ENCODE data around the gene ZDHHC14.
A peak's percentile ranks its signal among the peaks of the same experiment; 100 is the strongest.
"Not testable (repeated sequence)": the region's sequence is repeated elsewhere in the genome, so short reads cannot be mapped to it uniquely, and the experiment has no call there.

Gene ZDHHC14

DNA sequence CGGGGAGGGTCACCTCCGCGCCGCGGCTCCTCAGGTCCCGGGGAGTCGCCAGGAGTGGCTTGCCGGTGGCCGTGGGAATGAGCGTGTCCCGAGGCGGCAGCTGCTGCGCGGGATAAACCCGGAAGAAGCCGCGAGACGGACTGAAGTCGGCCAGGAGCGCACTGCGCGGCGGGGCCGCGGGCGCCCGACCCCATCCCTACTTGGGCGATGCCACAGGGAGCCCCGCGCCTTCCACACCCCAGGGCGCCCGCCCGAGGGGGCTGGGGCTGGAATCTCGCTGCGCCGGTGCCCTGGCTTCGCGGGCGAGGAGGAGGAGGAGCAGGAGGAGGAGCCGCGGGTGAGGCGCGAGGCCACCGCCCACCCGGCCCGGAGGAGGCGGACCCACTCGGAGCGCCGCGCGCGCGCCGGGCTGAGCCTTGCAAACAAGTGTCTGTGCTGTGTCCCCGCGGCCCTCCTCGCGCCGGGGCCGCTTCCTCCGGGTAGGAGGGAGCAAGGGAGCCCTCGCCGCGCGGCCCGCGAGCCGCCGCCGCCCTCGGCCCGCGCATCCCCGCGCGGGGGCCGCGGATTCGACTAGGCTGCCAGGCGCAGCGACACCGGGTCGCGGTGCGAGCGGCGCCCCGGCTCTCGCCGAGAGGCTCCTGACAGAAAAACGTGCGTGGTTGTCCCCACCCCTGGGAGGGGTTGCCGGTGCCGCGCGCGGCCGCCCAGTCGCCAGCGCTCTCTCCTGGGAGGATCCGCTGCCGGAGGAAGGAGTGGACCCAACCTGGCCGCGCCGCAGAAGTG is at the start of gene ZDHHC14:
ZDHHC14 (plus strand) TSS at position 412 of the 783 bp plus-strand sequence.
- peak; percentile 80 for DNase-seq (ENCODE audit: low spot score)

- no peak for DNase-seq (ENCODE audit: low spot score)
Observed at GRCh38 chr6:157332813-157333212, 48.2 kb upstream of the ZDHHC14 start.

DNA sequence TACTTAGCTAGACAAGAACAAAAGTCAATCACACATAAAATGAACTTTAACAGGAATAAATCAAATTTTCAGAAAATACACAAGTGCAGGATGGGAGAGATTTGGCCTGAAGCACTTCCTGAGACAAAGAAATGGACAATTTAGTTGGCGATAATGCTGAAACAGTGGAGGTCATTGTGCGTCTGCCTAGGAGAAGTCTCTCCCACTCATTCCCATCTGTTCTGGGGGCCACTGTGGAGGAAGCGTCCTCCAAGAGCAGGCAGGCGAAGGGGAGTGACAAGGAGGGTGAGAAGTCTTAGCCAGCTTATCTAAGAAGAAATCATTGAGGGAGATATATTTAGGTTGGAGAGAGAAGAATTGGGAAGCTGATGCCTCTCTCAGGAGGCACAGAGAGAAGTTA is 47.5 kb upstream of the ZDHHC14 start:
- no peak for DNase-seq (ENCODE audit: low spot score)

- no peak for DNase-seq (ENCODE audit: low spot score)
Observed at GRCh38 chr6:157333956-157334355, 47.0 kb upstream of the ZDHHC14 start.

GRCh38 chr6:157335829-157336228 is 45.2 kb upstream of the ZDHHC14 start:
- DNase-seq (ENCODE audit: low spot score) = no peak

GRCh38 chr6:157337276-157337675 is 43.7 kb upstream of the ZDHHC14 start:
- DNase-seq (ENCODE audit: low spot score) = not testable (repeated sequence)

DNA sequence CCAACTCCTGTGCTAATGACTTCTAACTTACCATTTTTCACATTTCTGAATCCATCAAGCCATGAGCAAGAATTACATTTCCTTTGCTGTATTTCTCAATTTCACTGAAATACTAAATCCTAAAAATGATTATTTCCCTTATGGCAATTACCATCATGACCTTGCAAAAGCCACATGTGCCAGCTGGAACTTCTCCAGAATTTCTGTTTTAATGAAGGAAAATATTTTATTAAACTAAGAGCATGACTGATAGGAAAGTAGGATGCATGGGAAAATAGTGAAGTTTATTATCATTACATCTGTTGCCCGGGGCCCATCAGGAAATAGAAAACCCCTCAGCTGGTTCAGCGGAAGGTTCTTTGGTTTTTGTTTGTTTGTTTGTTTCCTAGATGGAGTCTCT is 43.2 kb upstream of the ZDHHC14 start:
- DNase-seq (ENCODE audit: low spot score) = no peak

GRCh38 chr6:157339432-157339831 is 41.6 kb upstream of the ZDHHC14 start:
- DNase-seq (ENCODE audit: low spot score) = no peak

DNA sequence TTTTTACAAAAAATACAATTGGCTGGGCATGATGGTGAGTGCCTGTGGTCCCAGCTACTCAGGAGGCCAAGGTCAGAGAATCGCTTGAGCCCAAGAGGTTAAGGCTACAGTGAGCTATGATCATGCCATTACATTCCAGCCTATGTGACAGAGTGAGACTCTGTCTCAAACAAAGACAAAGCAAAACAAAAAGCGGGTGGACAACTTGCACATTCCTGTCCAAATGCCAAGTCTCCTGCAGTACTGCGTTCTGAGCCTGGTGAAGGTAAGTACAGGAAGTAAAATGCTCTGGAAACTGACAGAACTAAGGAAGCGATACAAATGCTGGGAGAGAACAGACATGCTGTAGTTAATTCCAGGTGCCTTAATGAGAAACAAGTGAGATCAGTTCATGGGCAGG is 37.3 kb upstream of the ZDHHC14 start:
- DNase-seq (ENCODE audit: low spot score) = no peak

- no peak for DNase-seq (ENCODE audit: low spot score)
Observed at GRCh38 chr6:157346373-157346772, 34.6 kb upstream of the ZDHHC14 start.

- no peak for DNase-seq (ENCODE audit: low spot score)
Observed at GRCh38 chr6:157358287-157358686, 22.7 kb upstream of the ZDHHC14 start.

- no peak for DNase-seq (ENCODE audit: low spot score)
Observed at GRCh38 chr6:157361886-157362285, 19.1 kb upstream of the ZDHHC14 start.

DNA sequence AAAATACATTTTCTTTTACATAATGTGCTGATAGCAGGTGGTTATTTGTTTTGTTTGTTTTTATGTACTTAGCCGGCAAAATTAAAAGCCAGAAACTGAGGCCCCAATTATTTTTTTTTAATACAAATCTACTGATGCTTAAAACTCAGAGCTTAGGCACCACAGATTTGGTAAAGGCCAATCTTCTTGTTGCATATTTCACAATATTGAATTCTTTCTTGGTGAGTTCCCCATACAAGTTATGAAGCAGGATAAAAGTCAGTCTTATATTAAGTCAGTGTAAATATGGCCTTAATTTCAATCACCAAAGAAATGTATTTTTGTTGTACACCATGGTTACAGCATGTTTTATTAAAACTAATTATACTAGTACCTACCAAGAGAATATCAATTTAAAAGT is 16.3 kb upstream of the ZDHHC14 start:
- DNase-seq (ENCODE audit: low spot score) = no peak

GRCh38 chr6:157366648-157367047 is 14.3 kb upstream of the ZDHHC14 start:
- no peak for DNase-seq (ENCODE audit: low spot score)

GRCh38 chr6:157368359-157369049 is 12.5 kb upstream of the ZDHHC14 start:
- DNase-seq (ENCODE audit: low spot score) = no peak

GRCh38 chr6:157370755-157371154 is 10.2 kb upstream of the ZDHHC14 start:
- no peak for DNase-seq (ENCODE audit: low spot score)

- DNase-seq (ENCODE audit: low spot score) = no peak
Observed at GRCh38 chr6:157372501-157373280, 8.3 kb upstream of the ZDHHC14 start.

GRCh38 chr6:157374889-157375443 is 6.0 kb upstream of the ZDHHC14 start:
- DNase-seq (ENCODE audit: low spot score) = no peak

GRCh38 chr6:157376241-157376640 is 4.7 kb upstream of the ZDHHC14 start:
- DNase-seq (ENCODE audit: low spot score) = no peak

GRCh38 chr6:157376706-157377230 is 4.2 kb upstream of the ZDHHC14 start:
- no peak for DNase-seq (ENCODE audit: low spot score)

DNA sequence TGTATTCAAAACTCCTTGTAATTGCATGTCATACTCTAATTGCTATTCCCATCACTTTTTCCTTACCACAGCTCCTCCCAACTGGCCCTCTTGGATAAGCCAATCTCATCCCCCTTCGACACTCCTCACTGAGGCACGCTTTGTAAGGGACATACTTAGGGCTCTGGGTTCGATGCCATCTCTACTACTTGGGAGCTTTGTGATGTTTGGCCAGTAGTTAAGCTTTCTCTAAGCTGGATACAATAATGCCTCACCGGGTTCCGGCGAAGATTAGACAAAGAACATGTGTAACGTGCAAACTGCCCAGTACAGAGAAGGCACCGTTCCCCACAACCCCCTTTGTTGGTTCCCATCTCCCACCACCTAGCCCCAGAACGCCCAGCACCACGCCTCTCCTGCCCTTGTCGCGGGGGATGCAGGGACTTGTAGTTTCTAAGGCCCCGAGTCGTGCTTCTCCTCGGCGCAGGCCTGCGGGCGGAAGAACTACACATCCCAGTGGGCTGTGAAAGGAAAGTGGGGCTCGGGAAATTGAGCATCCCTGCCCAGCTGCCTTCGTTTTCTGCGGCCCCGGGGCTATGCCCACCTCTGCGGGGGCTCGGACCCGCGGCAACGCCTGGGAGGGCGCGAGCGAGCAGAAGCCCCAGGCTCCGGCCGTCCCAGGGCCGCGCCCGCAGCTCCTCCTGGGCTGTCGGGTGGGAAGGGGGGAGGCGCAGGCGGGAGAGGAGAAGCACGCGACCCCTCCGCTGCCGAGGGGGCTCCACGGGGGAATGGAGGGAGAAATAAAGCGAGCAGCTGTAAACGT is 1.1 kb upstream of the ZDHHC14 start:
- peak; percentile 93 for DNase-seq (ENCODE audit: low spot score)

- no peak for DNase-seq (ENCODE audit: low spot score)
Observed at GRCh38 chr6:157380458-157380778, 572 bp upstream of the ZDHHC14 start.

All from RKO (cell line).